GM18505 (cell line): Measurements from ENCODE around the gene FOXP1.
A peak's percentile ranks its signal among the peaks of the same experiment; 100 is the strongest.

Source experiments
- ATAC-seq: cut with Tn5 transposase; IDR thresholded peaks from one replicate; pipeline ENCODE4 v1.9.1; 2021; ENCODE audit not compliant: unreplicated experiment
- POLR2A ChIP-seq: IDR thresholded peaks from 4 replicates; pipeline ENCODE4 v1.6.1; 2011; ENCODE audit warnings: borderline replicate concordance; ENCODE audit not compliant: insufficient read depth, insufficient read length; ENCODE audit errors: extremely low read depth

The FOXP1 gene

DNA sequence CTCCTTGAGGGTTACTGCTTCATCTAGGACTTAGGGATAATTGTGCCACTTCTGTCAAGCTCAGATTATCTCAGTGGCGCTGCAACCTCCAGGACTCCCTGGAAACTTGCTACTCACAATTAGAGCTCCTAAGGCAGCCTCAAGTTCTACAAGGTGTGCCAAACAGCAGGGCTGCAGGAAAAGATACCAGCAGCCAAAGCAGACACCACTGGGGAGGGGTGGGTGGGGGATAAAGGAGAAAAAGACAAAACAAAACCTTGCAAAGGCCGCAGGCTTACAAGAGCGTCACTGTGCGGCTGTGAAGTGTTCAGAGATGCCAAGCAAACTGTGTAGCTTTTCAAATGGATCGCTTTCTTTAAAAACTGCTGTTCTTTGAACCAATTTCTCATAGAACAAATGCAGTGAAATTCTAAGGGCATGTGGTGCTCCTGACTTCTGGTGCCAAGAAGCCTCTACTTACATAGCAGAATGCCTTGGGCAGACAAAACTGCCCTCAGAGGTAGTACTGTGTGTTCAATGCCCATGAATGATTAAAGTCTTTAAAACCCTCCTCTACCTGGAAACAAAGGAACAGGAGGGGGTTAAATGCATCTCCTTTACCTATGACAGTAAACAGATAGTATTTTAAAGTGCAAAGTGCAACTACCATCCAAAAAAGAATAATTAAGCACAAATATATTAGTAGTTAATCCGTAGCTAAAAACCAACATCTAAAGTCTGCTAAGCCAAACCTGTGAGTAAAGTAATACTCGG is 353.4 kb downstream of the FOXP1 start:
- no peak for ATAC-seq
- no peak for TF ChIP-seq POLR2A

DNA sequence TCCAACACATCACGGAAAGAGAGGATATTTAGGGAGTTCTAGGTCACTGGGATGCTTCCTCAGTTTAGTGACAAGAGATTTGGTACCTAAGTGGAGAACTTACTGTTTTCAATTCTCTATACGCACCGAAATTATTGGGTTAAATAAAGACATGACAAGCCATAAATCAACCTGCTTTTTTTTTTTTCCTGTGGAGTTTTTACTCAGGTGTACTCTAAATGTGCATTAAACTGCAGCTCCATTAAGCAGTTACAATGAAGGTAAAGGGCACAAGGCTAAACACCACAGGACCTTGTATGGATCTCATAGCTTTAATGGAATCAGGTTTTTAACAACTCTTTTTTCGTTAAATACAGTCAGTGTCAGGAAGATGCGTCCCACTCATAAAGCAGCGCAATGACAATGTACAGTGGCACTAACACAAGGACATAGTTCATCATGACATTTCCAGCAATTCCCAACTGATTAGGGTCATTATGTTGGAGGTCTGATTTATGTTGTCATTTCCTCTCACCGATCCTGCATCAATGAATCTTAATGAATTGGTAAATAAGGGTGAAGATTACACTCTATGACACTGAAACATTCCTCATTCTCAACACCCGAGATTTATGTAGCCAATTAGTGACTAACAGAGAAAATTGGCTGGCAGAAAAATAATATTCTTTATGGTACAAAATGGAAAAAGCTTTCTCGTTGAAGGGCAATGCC is 355.2 kb downstream of the FOXP1 start:
- ATAC-seq = no peak
- no peak for TF ChIP-seq POLR2A

DNA sequence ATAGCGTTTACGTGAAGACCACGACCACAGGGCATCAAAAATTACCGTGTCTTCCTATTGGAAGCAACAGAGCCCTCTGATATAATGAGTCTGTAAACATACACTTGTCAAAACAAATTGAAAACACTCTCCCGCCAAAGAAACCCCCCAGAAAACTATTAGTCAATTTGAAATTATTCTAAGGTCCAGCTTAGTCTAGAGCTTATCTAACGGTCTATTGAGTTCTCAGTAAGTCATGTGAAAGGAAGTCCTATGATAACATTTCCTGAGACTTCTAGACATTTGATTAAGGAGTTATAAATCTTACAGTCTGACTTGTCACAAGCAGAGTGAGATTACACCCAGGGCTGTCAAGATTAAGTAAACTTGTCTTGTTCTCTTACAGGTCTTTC is 356.3 kb downstream of the FOXP1 start:
- no peak for TF ChIP-seq POLR2A
- ATAC-seq = peak; percentile 5

DNA sequence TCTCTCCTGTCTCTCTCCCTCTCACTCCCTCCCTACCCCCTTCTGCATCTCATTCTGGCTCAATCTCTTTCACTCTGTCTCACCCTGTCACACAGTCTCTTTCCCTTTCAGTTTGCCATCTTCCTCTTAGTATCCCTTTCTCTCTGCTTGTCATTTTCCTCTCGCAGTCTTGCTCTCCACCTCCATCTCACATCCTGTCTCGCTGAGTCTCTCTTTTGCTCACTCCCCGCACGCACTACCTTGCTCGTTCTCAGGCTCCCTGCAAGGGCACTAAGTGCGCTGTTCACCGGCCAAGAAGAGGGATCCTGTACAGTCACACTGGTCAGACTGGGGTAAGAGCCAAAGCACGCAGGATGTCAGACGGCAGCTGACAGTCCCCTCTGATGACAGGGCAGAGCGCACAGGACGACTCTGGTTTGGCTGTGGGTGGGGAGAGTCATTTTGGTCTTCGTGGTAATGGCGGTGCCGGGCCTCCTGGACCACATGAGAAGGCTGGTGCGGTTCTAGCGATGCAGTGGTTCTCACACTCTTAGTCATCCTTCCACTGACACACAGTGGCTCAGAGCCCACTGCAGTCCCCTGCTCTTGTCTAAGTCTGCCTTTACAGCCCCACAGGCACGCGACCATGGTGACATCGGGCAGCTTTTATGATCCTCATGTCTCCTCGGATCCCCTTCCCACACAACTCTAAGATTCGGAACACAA is 356.8 kb downstream of the FOXP1 start:
- TF ChIP-seq POLR2A = no peak
- ATAC-seq = peak; percentile 83

DNA sequence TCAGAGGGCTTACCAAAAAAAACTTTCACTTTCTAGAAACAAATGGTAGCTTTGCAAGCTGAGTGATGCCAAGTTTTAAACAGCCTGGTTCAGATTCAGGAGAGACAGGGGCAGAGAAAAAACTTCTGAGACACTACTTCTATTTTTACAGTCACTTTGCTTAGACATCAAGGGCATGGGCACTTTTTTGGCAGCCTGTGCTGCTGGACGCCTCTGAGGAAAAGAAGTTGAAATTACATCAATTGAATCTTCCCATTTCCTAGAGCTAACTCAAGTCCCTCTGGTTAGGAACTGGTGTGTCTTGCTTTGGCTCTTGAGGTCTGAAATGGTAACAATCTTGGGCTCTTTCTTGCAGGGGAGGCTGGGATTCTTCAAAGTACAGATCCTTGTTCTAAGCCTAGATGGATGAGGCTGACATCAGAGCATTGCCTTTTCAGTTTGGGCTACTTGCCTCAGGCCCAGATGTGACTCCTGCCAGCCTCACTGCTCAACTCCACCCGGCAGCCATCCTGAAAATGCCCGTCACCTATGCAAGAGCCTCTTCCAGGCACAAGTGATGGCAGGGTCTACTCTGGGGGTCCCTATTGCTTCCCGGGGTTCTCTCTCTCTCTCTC is 357.5 kb downstream of the FOXP1 start:
- ATAC-seq = no peak

DNA sequence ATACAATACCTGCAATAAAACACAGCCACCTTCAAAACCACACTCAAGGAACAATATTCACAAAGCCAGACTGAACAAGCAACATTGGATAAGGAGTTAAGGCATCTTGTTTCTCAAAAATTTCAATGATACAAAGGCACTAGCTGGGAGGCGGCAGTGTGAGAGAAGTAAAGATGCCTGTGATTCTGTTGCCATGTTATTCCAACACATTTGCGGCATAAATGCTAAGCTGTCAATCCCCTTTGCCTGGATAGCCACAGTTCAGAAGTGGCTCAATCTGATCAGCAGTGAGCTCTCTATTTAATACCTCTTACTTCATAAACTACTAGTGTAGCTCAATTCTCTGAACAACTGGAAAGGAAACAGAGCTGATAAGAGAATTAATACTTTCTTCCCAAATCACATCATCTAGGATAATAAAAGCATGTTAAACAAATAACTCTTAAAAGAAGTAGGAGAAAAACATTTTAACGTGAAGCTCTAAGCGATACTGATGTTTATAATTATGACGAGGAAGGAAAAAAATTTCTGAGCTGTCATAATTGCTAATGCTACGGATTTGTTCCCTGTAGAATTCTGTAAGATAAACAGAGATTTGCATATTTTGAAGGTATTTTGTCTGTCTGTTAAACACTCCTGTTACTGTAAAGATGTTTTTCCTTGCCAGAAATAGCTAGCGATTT is 358.4 kb downstream of the FOXP1 start:
- no peak for TF ChIP-seq POLR2A
- no peak for ATAC-seq

More for the DNA sequence above, 357.5 kb downstream of the FOXP1 start:
- no peak for TF ChIP-seq POLR2A

DNA sequence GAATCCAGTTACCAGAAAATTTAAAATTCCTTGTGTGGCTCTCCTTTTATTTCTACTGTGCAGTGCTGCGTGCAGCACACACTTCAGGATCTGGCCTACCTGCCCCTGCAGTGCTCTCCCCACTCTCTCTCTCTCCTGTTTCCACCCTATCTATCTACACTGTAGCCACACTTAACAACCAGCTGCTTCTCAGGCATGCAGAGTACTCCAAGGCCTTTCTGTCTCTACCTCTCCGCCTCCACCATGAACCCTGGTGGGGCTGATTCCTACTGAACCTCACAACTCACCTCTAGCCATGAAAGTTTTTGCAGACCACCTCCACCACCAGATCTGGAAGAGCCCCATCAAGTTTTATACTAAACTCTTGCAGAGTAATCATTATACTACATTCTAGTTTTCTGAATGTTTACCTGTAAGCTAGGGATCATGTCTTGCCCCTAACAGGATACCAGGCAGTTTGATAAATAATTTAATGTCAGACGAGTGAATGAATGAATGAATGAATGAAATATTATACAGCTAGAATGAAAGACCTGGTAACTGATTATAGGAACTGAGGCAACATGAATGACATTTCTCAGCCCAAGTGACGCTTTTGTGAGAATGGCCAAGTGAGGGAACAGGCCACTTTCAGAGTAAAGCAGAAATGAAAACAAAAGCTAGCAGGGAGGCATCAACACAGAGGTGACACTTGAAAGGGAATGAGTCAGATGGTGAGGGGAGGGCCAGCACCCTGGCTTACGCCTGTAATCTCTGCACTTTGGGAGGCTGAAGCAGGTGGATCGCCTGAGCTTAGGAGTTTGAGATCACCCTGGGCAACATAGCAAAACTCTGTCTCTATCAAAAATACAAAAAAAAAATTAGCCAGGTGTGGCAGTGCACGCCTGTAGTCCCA is 363.5 kb downstream of the FOXP1 start:
- no peak for TF ChIP-seq POLR2A
- ATAC-seq = peak; percentile 98

DNA sequence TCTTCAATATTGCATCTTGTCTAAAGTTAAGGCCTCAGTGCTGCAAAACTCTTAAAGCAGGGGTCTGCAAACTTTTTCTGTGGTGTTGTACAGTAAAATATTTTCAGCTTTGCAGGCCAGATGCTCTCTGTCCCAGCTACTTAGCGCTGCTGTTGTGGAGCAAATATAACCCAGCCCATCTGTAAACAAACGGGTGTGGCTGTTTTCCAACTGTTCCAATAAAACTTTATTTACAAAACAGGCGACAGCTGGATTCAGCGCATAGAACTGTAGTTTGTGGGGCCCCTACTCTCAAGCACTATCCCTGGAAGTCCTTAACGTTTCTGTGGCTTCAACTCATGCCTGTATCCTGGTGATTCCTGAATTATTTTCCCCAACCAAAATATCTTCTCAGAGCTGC is 365.0 kb downstream of the FOXP1 start:
- TF ChIP-seq POLR2A = no peak
- ATAC-seq = no peak

DNA sequence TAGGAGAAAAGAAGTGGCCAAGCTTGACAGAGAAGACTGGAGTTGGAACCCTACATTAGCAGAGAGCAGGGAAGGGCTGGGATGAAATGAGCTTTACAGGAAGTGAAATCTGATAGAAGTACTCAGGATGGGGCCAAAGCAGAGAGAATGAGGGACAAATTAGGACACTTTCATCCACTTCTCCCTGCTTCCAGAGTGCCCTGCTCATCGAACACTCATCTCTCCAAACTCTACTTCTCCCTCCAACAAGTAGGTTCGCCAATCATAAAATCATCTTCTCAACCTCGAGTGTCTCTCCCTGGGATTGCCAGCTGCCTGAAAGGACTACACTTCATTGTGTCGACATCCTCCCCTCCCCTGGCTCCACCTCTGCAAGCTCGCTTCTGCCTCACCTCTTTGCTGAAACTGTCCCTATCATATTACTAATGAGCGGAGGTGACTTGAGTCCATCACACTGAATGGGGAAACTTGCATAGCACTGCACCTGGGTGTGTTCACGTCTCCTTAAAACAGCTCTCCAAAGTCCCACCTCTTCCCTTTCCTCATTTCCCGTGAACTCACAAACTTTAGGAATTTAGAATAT is 365.8 kb downstream of the FOXP1 start:
- ATAC-seq = no peak
- TF ChIP-seq POLR2A = no peak

DNA sequence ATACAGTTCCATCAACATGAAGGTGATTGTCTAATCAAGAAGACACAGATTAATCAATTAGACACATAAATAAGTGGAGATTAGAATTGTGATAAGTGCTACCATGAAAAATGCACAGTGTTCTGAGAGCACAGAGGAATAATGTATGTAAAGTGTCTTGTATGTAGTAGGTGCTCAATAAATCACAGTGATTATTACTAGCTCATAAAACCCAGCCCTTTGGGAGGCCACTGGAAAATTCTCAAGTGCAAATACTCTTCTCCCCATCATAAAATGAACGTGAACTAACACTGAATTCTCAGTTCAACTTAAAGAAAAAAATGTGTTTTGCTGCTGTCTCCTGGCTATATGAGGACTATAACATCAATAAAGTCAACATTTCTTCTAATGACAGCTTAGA is 368.2 kb downstream of the FOXP1 start:
- no peak for ATAC-seq
- no peak for TF ChIP-seq POLR2A

DNA sequence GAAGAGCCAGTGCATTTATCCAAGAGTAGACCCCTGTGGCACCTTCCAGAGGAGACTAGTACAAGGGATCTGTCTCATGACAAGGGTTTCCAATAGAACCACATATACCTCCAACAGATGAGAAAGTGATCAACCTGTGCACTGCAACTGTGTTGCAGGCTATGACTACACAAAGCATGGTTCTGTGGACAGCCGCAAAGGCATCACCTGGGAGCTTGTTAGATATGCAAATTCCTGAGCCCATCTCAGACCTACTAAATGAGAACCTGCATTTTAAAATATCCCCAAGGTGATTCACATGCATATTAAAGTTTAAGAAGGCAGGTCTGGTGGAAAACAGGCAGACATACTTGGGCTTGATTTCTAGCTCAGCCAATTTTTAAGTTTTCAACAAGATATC is 368.7 kb downstream of the FOXP1 start:
- TF ChIP-seq POLR2A = no peak
- ATAC-seq = no peak

DNA sequence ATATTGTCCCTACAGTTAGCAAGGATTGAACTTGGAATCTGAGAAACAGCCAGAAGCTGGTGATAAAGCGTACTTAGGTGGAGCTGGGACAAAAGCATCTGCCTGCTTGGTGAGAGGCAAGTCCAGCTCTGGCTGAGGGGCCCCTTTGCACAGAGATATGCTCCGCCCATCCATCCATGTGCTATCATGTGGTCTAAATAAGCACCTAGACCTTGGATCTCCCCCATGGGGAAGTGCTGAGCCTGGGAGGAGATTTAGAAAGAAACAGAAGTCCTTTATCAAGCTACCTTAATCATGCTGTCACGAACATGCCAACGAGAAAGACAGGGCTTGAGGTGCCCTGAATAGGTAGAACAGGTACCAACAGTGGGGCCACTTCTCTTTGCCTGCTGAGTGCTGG is 369.5 kb downstream of the FOXP1 start:
- TF ChIP-seq POLR2A = no peak
- no peak for ATAC-seq

DNA sequence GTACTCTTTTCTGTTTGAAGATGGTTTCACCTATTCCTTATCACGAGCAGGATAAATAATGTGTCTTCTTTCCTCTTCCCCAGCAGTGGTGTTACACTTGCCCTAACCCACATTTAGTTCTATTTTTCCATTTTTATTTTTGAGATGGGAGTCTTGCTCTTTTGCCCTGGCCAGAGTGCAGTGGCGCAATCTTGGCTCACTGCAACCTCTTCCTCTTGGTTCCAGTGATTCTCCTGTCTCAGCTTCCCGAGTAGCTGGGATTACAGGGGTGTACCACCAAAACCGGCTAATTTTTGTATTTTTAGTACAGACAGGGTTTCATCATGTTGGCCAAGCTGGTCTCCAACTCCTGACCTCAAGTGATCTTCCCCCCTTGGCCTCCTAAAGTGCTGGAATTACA is 372.4 kb downstream of the FOXP1 start:
- no peak for ATAC-seq
- no peak for TF ChIP-seq POLR2A
